IMR-90 (cell line): ENCODE measurements around the gene LAMTOR4. TPM values are rescaled to one million over a fixed set of nuclear protein-coding genes. Genes with fewer than 3 reads are reported as not detected.

ENCODE experiments used
- ATAC-seq: fragments of 200-7000 bp; cut with Tn5 transposase; 2 replicates; pipeline ENCODE4 v1.9.1; 2020; ENCODE audit warnings: low read depth, mild to moderate bottlenecking, moderate library complexity
- BruUV-seq: library from RNA; stranded (reverse); fragments of 400-500 nt; replicated peaks from 2 replicates; lab custom pipeline; 2021; lab: Mats Ljungman, UMichigan
- CTCF ChIA-PET: fragments of 300-600 bp; formaldehyde crosslinking; extraction: SDS; loops from one replicate; lab custom pipeline; 2021; ENCODE audit warnings: antibody characterized with exemption; lab: Yijun Ruan, JAX
- POLR2A ChIA-PET: fragments of 300-600 bp; sonication (Branson Sonifier 250); formaldehyde crosslinking; loops from one replicate; lab custom pipeline; 2022; ENCODE audit warnings: antibody characterized with exemption; ENCODE audit not compliant: unreplicated experiment; lab: Charles Lee
- DNase-seq: peaks from one replicate; pipeline ENCODE4 v3.0.0; 2013
- H2AFZ ChIP-seq: replicated peaks from 2 replicates; pipeline ENCODE3; 2013; ENCODE audit warnings: low read length, mild to moderate bottlenecking; ENCODE audit not compliant: poor library complexity
- H2AK5ac ChIP-seq: 2 replicates; pipeline ENCODE4 v1.6.1; 2013; ENCODE audit warnings: low read depth, low read length, inconsistent platforms
- H2AK9ac ChIP-seq: replicated peaks from 2 replicates; pipeline ENCODE3; 2013; ENCODE audit warnings: mild to moderate bottlenecking, low read depth, low read length, moderate library complexity; ENCODE audit not compliant: poor library complexity
- H2BK120ac ChIP-seq: 2 replicates; pipeline ENCODE4 v1.6.1; 2013; ENCODE audit warnings: low read depth, low read length, inconsistent platforms
- H2BK15ac ChIP-seq: 3 replicates; pipeline ENCODE4 v1.6.1; 2013; ENCODE audit warnings: low read depth, low read length, inconsistent platforms
- H2BK20ac ChIP-seq: 2 replicates; pipeline ENCODE4 v1.6.1; 2013; ENCODE audit warnings: low read depth, mild to moderate bottlenecking, inconsistent platforms, low read length, moderate library complexity
- H2BK5ac ChIP-seq: 2 replicates; pipeline ENCODE4 v1.6.1; 2013; ENCODE audit warnings: mild to moderate bottlenecking, low read depth, low read length, inconsistent platforms; ENCODE audit not compliant: poor library complexity, severe bottlenecking
- H3K14ac ChIP-seq: replicated peaks from 2 replicates; pipeline ENCODE4 v1.6.1; 2013; ENCODE audit warnings: low read depth, low read length, inconsistent platforms
- H3K18ac ChIP-seq: 2 replicates; pipeline ENCODE4 v1.6.1; 2013; ENCODE audit warnings: low read depth, low read length, control low read depth
- H3K23ac ChIP-seq: 2 replicates; pipeline ENCODE4 v1.6.1; 2013; ENCODE audit warnings: low read depth, low read length, inconsistent platforms
- H3K27ac ChIP-seq: 2 replicates; pipeline ENCODE4 v1.5.1; 2013; ENCODE audit warnings: mild to moderate bottlenecking, control low read depth, low read length; ENCODE audit not compliant: insufficient read depth
- H3K27me3 ChIP-seq: 2 replicates; pipeline ENCODE4 v1.6.1; 2013; ENCODE audit warnings: low read length; ENCODE audit not compliant: control insufficient read depth, insufficient read depth
- H3K36me3 ChIP-seq: 2 replicates; pipeline ENCODE4 v1.6.1; 2013; ENCODE audit warnings: low read length, mixed read lengths; ENCODE audit not compliant: control insufficient read depth, insufficient read depth
- H3K4ac ChIP-seq: 2 replicates; pipeline ENCODE4 v1.6.1; 2013; ENCODE audit warnings: low read depth, low read length, inconsistent platforms
- H3K4me1 ChIP-seq: 2 replicates; pipeline ENCODE4 v1.6.1; 2013; ENCODE audit warnings: low read length, mixed read lengths; ENCODE audit not compliant: control insufficient read depth, insufficient read depth
- H3K4me2 ChIP-seq: 2 replicates; pipeline ENCODE4 v1.6.1; 2013; ENCODE audit warnings: low read depth, mild to moderate bottlenecking, control low read depth, low read length, moderate library complexity
- H3K4me3 ChIP-seq: 2 replicates; pipeline ENCODE4 v1.5.1; 2013; ENCODE audit warnings: low read depth, mild to moderate bottlenecking, control low read depth, low read length, moderate library complexity; ENCODE audit not compliant: insufficient read depth
- H3K56ac ChIP-seq: 2 replicates; pipeline ENCODE4 v1.6.1; 2013; ENCODE audit warnings: low read length, inconsistent platforms; ENCODE audit not compliant: insufficient read depth; ENCODE audit errors: extremely low read depth
- H3K79me1 ChIP-seq, 2 experiments: 2 replicates each; pipeline ENCODE4 v1.6.1; 2013; ENCODE audit warnings: low read length in 2 of 2, inconsistent platforms in 1 of 2, low read depth in 1 of 2
- H3K9ac ChIP-seq: 2 replicates; pipeline ENCODE4 v1.6.1; 2013; ENCODE audit warnings: low read depth, low read length, control low read depth
- H3K9me1 ChIP-seq: 2 replicates; pipeline ENCODE4 v1.6.1; 2013; ENCODE audit warnings: low read length, inconsistent platforms; ENCODE audit not compliant: insufficient read depth
- H3K9me3 ChIP-seq: 2 replicates; pipeline ENCODE4 v1.6.1; 2013; ENCODE audit warnings: low read length; ENCODE audit not compliant: control insufficient read depth, insufficient read depth
- H4K20me1 ChIP-seq: 2 replicates; pipeline ENCODE4 v1.6.1; 2013; ENCODE audit warnings: low read length, inconsistent platforms; ENCODE audit not compliant: insufficient read depth
- H4K5ac ChIP-seq: 2 replicates; pipeline ENCODE4 v1.6.1; 2013; ENCODE audit warnings: mild to moderate bottlenecking, low read depth, low read length, control low read depth
- H4K8ac ChIP-seq, 2 experiments: 2 replicates each; pipeline ENCODE4 v1.6.1; 2013; ENCODE audit warnings: low read depth in 2 of 2, low read length in 2 of 2, control low read depth in 1 of 2, inconsistent platforms in 1 of 2
- H4K91ac ChIP-seq: 2 replicates; pipeline ENCODE4 v1.6.1; 2013; ENCODE audit warnings: low read depth, low read length, inconsistent platforms; ENCODE audit not compliant: insufficient read depth
- CEBPB ChIP-seq: IDR thresholded peaks from 2 replicates; pipeline ENCODE4 v1.6.1; 2012; ENCODE audit warnings: low read depth, low read length, improper control_type of control experiment
- CHD1 ChIP-seq: IDR thresholded peaks from 2 replicates; pipeline ENCODE4 v1.6.1; 2012; ENCODE audit warnings: low read depth, low read length, improper control_type of control experiment
- POLR2A ChIP-seq: IDR thresholded peaks from 2 replicates; pipeline ENCODE4 v1.6.1; 2012; ENCODE audit warnings: mild to moderate bottlenecking, low read depth, low read length
- RAD21 ChIP-seq: IDR thresholded peaks from 2 replicates; pipeline ENCODE4 v1.6.1; 2012; ENCODE audit warnings: low read length, improper control_type of control experiment
- RFX5 ChIP-seq: IDR thresholded peaks from 2 replicates; pipeline ENCODE4 v1.8.0; 2012; ENCODE audit warnings: low read depth, mild to moderate bottlenecking, low read length, moderate library complexity
- WGBS, 2 experiments: methylation state at CpG; one replicate each; pipeline versions ENCODE4 v1.1.5 to v1.1.7; 2013; ENCODE audit warnings: missing lambda C conversion rate in 2 of 2; ENCODE audit not compliant: insufficient read length in 1 of 2; ENCODE audit errors: extremely low coverage in 2 of 2; 5-methylcytosine and 5-hydroxymethylcytosine counted together
- dilution Hi-C: fragments of 300-500 bp; cut with HindIII; formaldehyde crosslinking; loops from one replicate; pipeline ENCODE4 v1.14.3; 2018; ENCODE audit warnings: low sequenced_read_pairs; ENCODE audit not compliant: unreplicated experiment
- in situ Hi-C: fragments of 300-500 bp; cut with MboI; formaldehyde crosslinking; loops from 3 replicates; pipeline ENCODE4 v1.14.3; 2019; ENCODE audit warnings: low sequenced_read_pairs, inconsistent platforms, mixed read lengths
- intact Hi-C: fragments of 100-400 bp; cut with micrococcal nuclease; formaldehyde crosslinking; loops from 2 replicates; pipeline ENCODE4 v1.10.0; 2022
- polyA plus RNA-seq, 3 experiments: library from polyadenylated mRNA; depleted of rRNA; stranded (reverse); fragments of >200 nt; gene quantifications; 2 replicates each; pipeline ENCODE4 v1.2.3, GENCODE V29; 2012; ENCODE audit warnings: low replicate concordance in 1 of 3
- total RNA-seq: library from RNA; depleted of rRNA; stranded (reverse); fragments of >200 nt; gene quantifications from 2 replicates; pipeline ENCODE4 v1.2.3, GENCODE V29; 2012
- TF ChIP-seq, protein P1 (sequence below): fragments of 150-350 bp; IDR thresholded peaks from 2 replicates; pipeline ENCODE4 v1.6.1; 2016; ENCODE audit warnings: low read depth, mild to moderate bottlenecking, low read length, moderate library complexity, borderline replicate concordance

The LAMTOR4 gene
- total and polyA plus RNA-seq, 2 of the 4 experiments (the other 2 are of a cell fraction), result 134 to 268 TPM

DNA sequence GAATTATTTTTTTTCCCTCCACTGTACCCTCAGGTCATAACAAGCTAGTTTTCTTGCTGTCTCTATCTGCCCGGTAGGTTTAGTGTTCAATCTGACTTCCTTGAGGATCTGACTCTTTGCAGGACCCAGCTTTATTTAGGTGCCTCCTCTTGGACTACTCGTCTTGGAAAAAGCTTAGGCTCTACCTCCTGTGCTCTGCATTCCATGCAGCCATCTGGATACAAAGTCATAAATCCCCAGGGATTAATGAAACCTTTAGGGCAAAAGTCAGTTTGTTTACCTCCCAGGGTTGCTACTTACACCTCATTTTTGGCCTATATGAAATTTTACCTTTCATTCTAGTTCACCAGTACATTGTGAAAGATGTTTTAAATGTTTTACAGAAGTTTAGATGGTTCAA, 37.0 kb downstream of the LAMTOR4 start:
- no peaks in the 10 kb centered on the region for H3K4me1 ChIP-seq
- dilution Hi-C loops (no loop called here), intact Hi-C loops (no loop called here), in situ Hi-C loops (no loop called here)
- 80% methylated on average over 1 of the region's 2 CpGs; no CpG with 5 or more reads in 1 of the 2 experiments for WGBS, 2 experiments
- H3K9me3 ChIP-seq, result no peaks in the 10 kb centered on the region
- H3K4ac ChIP-seq, result no peak overlapping the region
- no peak overlapping the region for H3K4me3 ChIP-seq
- H2AK9ac ChIP-seq, result no peak overlapping the region
- H3K36me3 ChIP-seq, result no peaks in the 10 kb centered on the region
- TF ChIP-seq CEBPB (no peak), POLR2A (no peak), CHD1 (no peak), RFX5 (no peak), RAD21 (no peak)
- TF ChIP-seq, protein P1, sequence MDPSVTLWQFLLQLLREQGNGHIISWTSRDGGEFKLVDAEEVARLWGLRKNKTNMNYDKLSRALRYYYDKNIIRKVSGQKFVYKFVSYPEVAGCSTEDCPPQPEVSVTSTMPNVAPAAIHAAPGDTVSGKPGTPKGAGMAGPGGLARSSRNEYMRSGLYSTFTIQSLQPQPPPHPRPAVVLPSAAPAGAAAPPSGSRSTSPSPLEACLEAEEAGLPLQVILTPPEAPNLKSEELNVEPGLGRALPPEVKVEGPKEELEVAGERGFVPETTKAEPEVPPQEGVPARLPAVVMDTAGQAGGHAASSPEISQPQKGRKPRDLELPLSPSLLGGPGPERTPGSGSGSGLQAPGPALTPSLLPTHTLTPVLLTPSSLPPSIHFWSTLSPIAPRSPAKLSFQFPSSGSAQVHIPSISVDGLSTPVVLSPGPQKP, result no peak
- H3K4me2 ChIP-seq, result no peak overlapping the region
- DNase-seq, result no peak
- no peak overlapping the region for H2AFZ ChIP-seq
- no peak overlapping the region for H4K5ac ChIP-seq
- H3K79me1 ChIP-seq, result no peaks in the 10 kb centered on the region
- H3K9me1 ChIP-seq, result no peaks in the 10 kb centered on the region
- no peak for ATAC-seq
- no peak overlapping the region for H2BK20ac ChIP-seq
- no peak overlapping the region for H3K27ac ChIP-seq
- no peak overlapping the region for H2BK5ac ChIP-seq
- no peak overlapping the region for H3K18ac ChIP-seq
- no peak overlapping the region for H3K14ac ChIP-seq
- BruUV-seq, result no TSS peak
- no peak overlapping the region for H4K91ac ChIP-seq
- POLR2A ChIA-PET, result no interaction called here
- H3K27me3 ChIP-seq, result no peaks in the 10 kb centered on the region
- H3K56ac ChIP-seq, result no peak overlapping the region
- no peak overlapping the region for H3K9ac ChIP-seq
- H4K8ac ChIP-seq, result no peak overlapping the region
- no peak overlapping the region for H2BK120ac ChIP-seq
- CTCF ChIA-PET, result no interaction called here
- no peaks in the 10 kb centered on the region for H4K20me1 ChIP-seq
- H2BK15ac ChIP-seq, result no peak overlapping the region
- H2AK5ac ChIP-seq, result no peak overlapping the region
- H3K23ac ChIP-seq, result no peak overlapping the region
